IMR-90 (cell line): ENCODE results near the gene FAM32A. TPM values are rescaled to one million over a fixed set of nuclear protein-coding genes. Genes with fewer than 3 reads are reported as not detected.

Experiments used
- ATAC-seq: fragments of 200-7000 bp; cut with Tn5 transposase; 2 replicates; pipeline ENCODE4 v1.9.1; 2020; ENCODE audit warnings: low read depth, mild to moderate bottlenecking, moderate library complexity
- BruUV-seq: library from RNA; stranded (reverse); fragments of 400-500 nt; replicated peaks from 2 replicates; lab custom pipeline; 2021; lab: Mats Ljungman, UMichigan
- CTCF ChIA-PET: fragments of 300-600 bp; formaldehyde crosslinking; extraction: SDS; loops from one replicate; lab custom pipeline; 2021; ENCODE audit warnings: antibody characterized with exemption; lab: Yijun Ruan, JAX
- POLR2A ChIA-PET: fragments of 300-600 bp; sonication (Branson Sonifier 250); formaldehyde crosslinking; loops from one replicate; lab custom pipeline; 2022; ENCODE audit warnings: antibody characterized with exemption; ENCODE audit not compliant: unreplicated experiment; lab: Charles Lee
- DNase-seq: peaks from one replicate; pipeline ENCODE4 v3.0.0; 2013
- H2AFZ ChIP-seq: replicated peaks from 2 replicates; pipeline ENCODE3; 2013; ENCODE audit warnings: low read length, mild to moderate bottlenecking; ENCODE audit not compliant: poor library complexity
- H2AK5ac ChIP-seq: 2 replicates; pipeline ENCODE4 v1.6.1; 2013; ENCODE audit warnings: low read depth, low read length, inconsistent platforms
- H2AK9ac ChIP-seq: replicated peaks from 2 replicates; pipeline ENCODE3; 2013; ENCODE audit warnings: mild to moderate bottlenecking, low read depth, low read length, moderate library complexity; ENCODE audit not compliant: poor library complexity
- H2BK120ac ChIP-seq: 2 replicates; pipeline ENCODE4 v1.6.1; 2013; ENCODE audit warnings: low read depth, low read length, inconsistent platforms
- H2BK15ac ChIP-seq: 3 replicates; pipeline ENCODE4 v1.6.1; 2013; ENCODE audit warnings: low read depth, low read length, inconsistent platforms
- H2BK20ac ChIP-seq: 2 replicates; pipeline ENCODE4 v1.6.1; 2013; ENCODE audit warnings: low read depth, mild to moderate bottlenecking, inconsistent platforms, low read length, moderate library complexity
- H2BK5ac ChIP-seq: 2 replicates; pipeline ENCODE4 v1.6.1; 2013; ENCODE audit warnings: mild to moderate bottlenecking, low read depth, low read length, inconsistent platforms; ENCODE audit not compliant: poor library complexity, severe bottlenecking
- H3K14ac ChIP-seq: replicated peaks from 2 replicates; pipeline ENCODE4 v1.6.1; 2013; ENCODE audit warnings: low read depth, low read length, inconsistent platforms
- H3K18ac ChIP-seq: 2 replicates; pipeline ENCODE4 v1.6.1; 2013; ENCODE audit warnings: low read depth, low read length, control low read depth
- H3K23ac ChIP-seq: 2 replicates; pipeline ENCODE4 v1.6.1; 2013; ENCODE audit warnings: low read depth, low read length, inconsistent platforms
- H3K27ac ChIP-seq: 2 replicates; pipeline ENCODE4 v1.5.1; 2013; ENCODE audit warnings: mild to moderate bottlenecking, control low read depth, low read length; ENCODE audit not compliant: insufficient read depth
- H3K27me3 ChIP-seq: 2 replicates; pipeline ENCODE4 v1.6.1; 2013; ENCODE audit warnings: low read length; ENCODE audit not compliant: control insufficient read depth, insufficient read depth
- H3K36me3 ChIP-seq: 2 replicates; pipeline ENCODE4 v1.6.1; 2013; ENCODE audit warnings: low read length, mixed read lengths; ENCODE audit not compliant: control insufficient read depth, insufficient read depth
- H3K4ac ChIP-seq: 2 replicates; pipeline ENCODE4 v1.6.1; 2013; ENCODE audit warnings: low read depth, low read length, inconsistent platforms
- H3K4me1 ChIP-seq: 2 replicates; pipeline ENCODE4 v1.6.1; 2013; ENCODE audit warnings: low read length, mixed read lengths; ENCODE audit not compliant: control insufficient read depth, insufficient read depth
- H3K4me2 ChIP-seq: 2 replicates; pipeline ENCODE4 v1.6.1; 2013; ENCODE audit warnings: low read depth, mild to moderate bottlenecking, control low read depth, low read length, moderate library complexity
- H3K4me3 ChIP-seq: 2 replicates; pipeline ENCODE4 v1.5.1; 2013; ENCODE audit warnings: low read depth, mild to moderate bottlenecking, control low read depth, low read length, moderate library complexity; ENCODE audit not compliant: insufficient read depth
- H3K56ac ChIP-seq: 2 replicates; pipeline ENCODE4 v1.6.1; 2013; ENCODE audit warnings: low read length, inconsistent platforms; ENCODE audit not compliant: insufficient read depth; ENCODE audit errors: extremely low read depth
- H3K79me1 ChIP-seq, 2 experiments: 2 replicates each; pipeline ENCODE4 v1.6.1; 2013; ENCODE audit warnings: low read length in 2 of 2, inconsistent platforms in 1 of 2, low read depth in 1 of 2
- H3K9ac ChIP-seq: 2 replicates; pipeline ENCODE4 v1.6.1; 2013; ENCODE audit warnings: low read depth, low read length, control low read depth
- H3K9me1 ChIP-seq: 2 replicates; pipeline ENCODE4 v1.6.1; 2013; ENCODE audit warnings: low read length, inconsistent platforms; ENCODE audit not compliant: insufficient read depth
- H3K9me3 ChIP-seq: 2 replicates; pipeline ENCODE4 v1.6.1; 2013; ENCODE audit warnings: low read length; ENCODE audit not compliant: control insufficient read depth, insufficient read depth
- H4K20me1 ChIP-seq: 2 replicates; pipeline ENCODE4 v1.6.1; 2013; ENCODE audit warnings: low read length, inconsistent platforms; ENCODE audit not compliant: insufficient read depth
- H4K5ac ChIP-seq: 2 replicates; pipeline ENCODE4 v1.6.1; 2013; ENCODE audit warnings: mild to moderate bottlenecking, low read depth, low read length, control low read depth
- H4K8ac ChIP-seq, 2 experiments: 2 replicates each; pipeline ENCODE4 v1.6.1; 2013; ENCODE audit warnings: low read depth in 2 of 2, low read length in 2 of 2, control low read depth in 1 of 2, inconsistent platforms in 1 of 2
- H4K91ac ChIP-seq: 2 replicates; pipeline ENCODE4 v1.6.1; 2013; ENCODE audit warnings: low read depth, low read length, inconsistent platforms; ENCODE audit not compliant: insufficient read depth
- CEBPB ChIP-seq: IDR thresholded peaks from 2 replicates; pipeline ENCODE4 v1.6.1; 2012; ENCODE audit warnings: low read depth, low read length, improper control_type of control experiment
- CHD1 ChIP-seq: IDR thresholded peaks from 2 replicates; pipeline ENCODE4 v1.6.1; 2012; ENCODE audit warnings: low read depth, low read length, improper control_type of control experiment
- CTCF ChIP-seq: conservative IDR thresholded peaks from 2 replicates; pipeline ENCODE4 v1.5.1; 2012; ENCODE audit warnings: mild to moderate bottlenecking, low read depth, low read length, improper control_type of control experiment
- ELK1 ChIP-seq: fragments of 150-350 bp; IDR thresholded peaks from 2 replicates; pipeline ENCODE4 v1.6.1; 2016; ENCODE audit warnings: low read depth, mild to moderate bottlenecking, low read length, moderate library complexity, borderline replicate concordance
- FOS ChIP-seq: fragments of 150-350 bp; IDR thresholded peaks from 2 replicates; pipeline ENCODE4 v1.6.1; 2016; ENCODE audit warnings: low read depth, low read length
- MAFK ChIP-seq: IDR thresholded peaks from 2 replicates; pipeline ENCODE4 v1.6.1; 2012; ENCODE audit warnings: low read depth, low read length, improper control_type of control experiment
- MAZ ChIP-seq: IDR thresholded peaks from 2 replicates; pipeline ENCODE4 v1.6.1; 2012; ENCODE audit warnings: low read depth, mild to moderate bottlenecking, low read length, improper control_type of control experiment, moderate library complexity, borderline replicate concordance
- MXI1 ChIP-seq: IDR thresholded peaks from 2 replicates; pipeline ENCODE4 v1.6.1; 2012; ENCODE audit warnings: low read depth, mild to moderate bottlenecking, low read length, moderate library complexity, borderline replicate concordance
- NFE2L2 ChIP-seq: fragments of 150-350 bp; IDR thresholded peaks from 2 replicates; pipeline ENCODE4 v1.6.1; 2016; ENCODE audit warnings: low read depth, mild to moderate bottlenecking, low read length
- POLR2A ChIP-seq: IDR thresholded peaks from 2 replicates; pipeline ENCODE4 v1.6.1; 2012; ENCODE audit warnings: mild to moderate bottlenecking, low read depth, low read length
- RAD21 ChIP-seq: IDR thresholded peaks from 2 replicates; pipeline ENCODE4 v1.6.1; 2012; ENCODE audit warnings: low read length, improper control_type of control experiment
- RCOR1 ChIP-seq: IDR thresholded peaks from 2 replicates; pipeline ENCODE4 v1.6.1; 2012; ENCODE audit warnings: mild to moderate bottlenecking, low read length, improper control_type of control experiment; ENCODE audit not compliant: insufficient replicate concordance
- RFX5 ChIP-seq: IDR thresholded peaks from 2 replicates; pipeline ENCODE4 v1.8.0; 2012; ENCODE audit warnings: low read depth, mild to moderate bottlenecking, low read length, moderate library complexity
- SMC3 ChIP-seq: fragments of 150-350 bp; IDR thresholded peaks from 2 replicates; pipeline ENCODE4 v1.6.1; 2016; ENCODE audit warnings: low read depth, mild to moderate bottlenecking, antibody characterized with exemption, low read length, moderate library complexity
- USF2 ChIP-seq: fragments of 150-350 bp; IDR thresholded peaks from 2 replicates; pipeline ENCODE4 v1.6.1; 2017; ENCODE audit warnings: mild to moderate bottlenecking, antibody characterized with exemption, low read length, low read depth
- WGBS, 2 experiments: methylation state at CpG; one replicate each; pipeline versions ENCODE4 v1.1.5 to v1.1.7; 2013; ENCODE audit warnings: missing lambda C conversion rate in 2 of 2; ENCODE audit not compliant: insufficient read length in 1 of 2; ENCODE audit errors: extremely low coverage in 2 of 2; 5-methylcytosine and 5-hydroxymethylcytosine counted together
- dilution Hi-C: fragments of 300-500 bp; cut with HindIII; formaldehyde crosslinking; loops from one replicate; pipeline ENCODE4 v1.14.3; 2018; ENCODE audit warnings: low sequenced_read_pairs; ENCODE audit not compliant: unreplicated experiment
- in situ Hi-C: fragments of 300-500 bp; cut with MboI; formaldehyde crosslinking; loops from 3 replicates; pipeline ENCODE4 v1.14.3; 2019; ENCODE audit warnings: low sequenced_read_pairs, inconsistent platforms, mixed read lengths
- intact Hi-C: fragments of 100-400 bp; cut with micrococcal nuclease; formaldehyde crosslinking; loops from 2 replicates; pipeline ENCODE4 v1.10.0; 2022
- polyA plus RNA-seq, 3 experiments: library from polyadenylated mRNA; depleted of rRNA; stranded (reverse); fragments of >200 nt; gene quantifications; 2 replicates each; pipeline ENCODE4 v1.2.3, GENCODE V29; 2012; ENCODE audit warnings: low replicate concordance in 1 of 3
- total RNA-seq: library from RNA; depleted of rRNA; stranded (reverse); fragments of >200 nt; gene quantifications from 2 replicates; pipeline ENCODE4 v1.2.3, GENCODE V29; 2012

Gene FAM32A
- total and polyA plus RNA-seq, 2 of the 4 experiments (the other 2 are of a cell fraction), result 99.5 to 130 TPM

GRCh38 chr19:16225279-16226183, 40.3 kb downstream of the FAM32A start:
- H3K4me2 ChIP-seq, result no peak overlapping the region
- peaks cover 73% of the 10 kb centered on the region for H3K36me3 ChIP-seq
- H3K27me3 ChIP-seq, result no peaks in the 10 kb centered on the region
- no peak overlapping the region for H3K4ac ChIP-seq
- H2AK9ac ChIP-seq, result no peak overlapping the region
- dilution Hi-C loops, result no loop called here
- BruUV-seq, result no TSS peak
- in situ Hi-C loops, result no loop called here
- H4K5ac ChIP-seq, result no peak overlapping the region
- H3K56ac ChIP-seq, result no peak overlapping the region
- DNase-seq, result no peak
- no peak overlapping the region for H3K14ac ChIP-seq
- no peak overlapping the region for H3K9ac ChIP-seq
- H4K8ac ChIP-seq, result no peak overlapping the region
- intact Hi-C loops, result no loop called here
- WGBS, 2 experiments, result 90% methylated on average over 7 of the region's 21 CpGs; no CpG with 5 or more reads in 1 of the 2 experiments
- H4K20me1 ChIP-seq, result peaks cover 38% of the 10 kb centered on the region
- ATAC-seq, result no peak
- no peak overlapping the region for H2BK15ac ChIP-seq
- H2BK20ac ChIP-seq, result no peak overlapping the region
- H3K4me1 ChIP-seq, result no peaks in the 10 kb centered on the region
- no peak overlapping the region for H2BK5ac ChIP-seq
- H2AFZ ChIP-seq, result no peak overlapping the region
- ChIA-PET POLR2A (no interaction called here), CTCF (no interaction called here)
- H3K9me1 ChIP-seq, result peaks cover 12% of the 10 kb centered on the region; the same call in 1 of the 2 replicates
- H3K27ac ChIP-seq, result no peak overlapping the region
- no peak overlapping the region for H3K23ac ChIP-seq
- peaks cover 22 to 48% of the 10 kb centered on the region in 2 experiments for H3K79me1 ChIP-seq
- no peak overlapping the region for H3K18ac ChIP-seq
- H2BK120ac ChIP-seq, result no peak overlapping the region
- no peak overlapping the region for H4K91ac ChIP-seq
- H3K4me3 ChIP-seq, result no peak overlapping the region
- H2AK5ac ChIP-seq, result no peak overlapping the region
- peaks cover 14% of the 10 kb centered on the region for H3K9me3 ChIP-seq
- no peak for TF ChIP-seq MXI1
- TF ChIP-seq MAZ, result no peak
- no peak for TF ChIP-seq CEBPB
- TF ChIP-seq NFE2L2, result no peak
- no peak for TF ChIP-seq RCOR1
- TF ChIP-seq ELK1, result no peak
- no peak for TF ChIP-seq USF2
- TF ChIP-seq RAD21, result no peak
- TF ChIP-seq SMC3, result no peak
- no peak for TF ChIP-seq CTCF
- TF ChIP-seq POLR2A, result no peak
- TF ChIP-seq FOS, result no peak
- no peak for TF ChIP-seq CHD1
- TF ChIP-seq RFX5, result no peak
- TF ChIP-seq MAFK, result no peak
